HUES6 (cell line): ENCODE results near the gene SLX4IP.
A peak's percentile ranks its signal among the peaks of the same experiment; 100 is the strongest.

Experiments
- H3K27ac ChIP-seq: 2 replicates; pipeline ENCODE4 v1.7.0; 2013; ENCODE audit warnings: low read depth, mild to moderate bottlenecking, low read length, inconsistent platforms
- H3K27me3 ChIP-seq: 2 replicates; pipeline ENCODE4 v1.6.1; 2013; ENCODE audit warnings: low read length; ENCODE audit not compliant: control insufficient read depth, insufficient read depth
- H3K36me3 ChIP-seq: 2 replicates; pipeline ENCODE4 v1.6.1; 2013; ENCODE audit warnings: low read length; ENCODE audit not compliant: control insufficient read depth, insufficient read depth
- H3K4me1 ChIP-seq: 2 replicates; pipeline ENCODE4 v1.6.1; 2013; ENCODE audit warnings: low read length; ENCODE audit not compliant: control insufficient read depth, insufficient read depth
- H3K4me3 ChIP-seq: 2 replicates; pipeline ENCODE4 v1.5.1; 2013; ENCODE audit warnings: low read depth, low read length
- H3K9ac ChIP-seq: one replicate; pipeline ENCODE4 v1.6.1; 2013; ENCODE audit warnings: mild to moderate bottlenecking, low read length
- H3K9me3 ChIP-seq: 2 replicates; pipeline ENCODE4 v1.6.1; 2013; ENCODE audit warnings: low read depth, low read length; ENCODE audit not compliant: control insufficient read depth, insufficient read depth

The SLX4IP gene

GRCh38 chr20:10537850-10538480, 102.9 kb downstream of the SLX4IP start:
- Histone ChIP-seq H3K27me3 (no peaks in the 10 kb centered on the region), H3K9me3 (no peaks in the 10 kb centered on the region), H3K9ac (no peak overlapping the region), H3K4me1 (peaks cover 33% of the 10 kb centered on the region), H3K27ac (no peak overlapping the region), H3K36me3 (no peaks in the 10 kb centered on the region), H3K4me3 (no peak overlapping the region)

DNA sequence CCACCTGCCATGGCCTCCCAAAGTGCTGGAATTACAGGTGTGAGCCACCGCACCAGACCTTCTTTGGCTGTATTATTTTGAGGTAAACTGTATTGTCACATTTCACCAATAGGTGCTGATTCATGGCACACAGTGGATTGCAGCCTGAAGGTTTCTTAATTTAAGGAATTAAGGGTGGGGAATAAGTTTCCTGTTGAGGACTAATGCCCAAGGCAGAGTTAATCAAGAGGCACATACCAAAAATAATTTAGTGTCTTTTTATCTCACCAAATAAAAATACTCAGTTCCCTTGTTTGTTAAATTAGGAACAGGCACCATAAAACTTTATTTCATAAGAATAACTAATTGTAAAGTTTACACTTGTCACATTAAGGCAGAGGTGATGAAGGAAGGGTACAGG, 103.7 kb downstream of the SLX4IP start:
- Histone ChIP-seq H3K4me3 (no peak overlapping the region), H3K36me3 (no peaks in the 10 kb centered on the region), H3K9me3 (no peaks in the 10 kb centered on the region), H3K27ac (no peak overlapping the region), H3K4me1 (peaks cover 33% of the 10 kb centered on the region), H3K9ac (no peak overlapping the region), H3K27me3 (no peaks in the 10 kb centered on the region)

DNA sequence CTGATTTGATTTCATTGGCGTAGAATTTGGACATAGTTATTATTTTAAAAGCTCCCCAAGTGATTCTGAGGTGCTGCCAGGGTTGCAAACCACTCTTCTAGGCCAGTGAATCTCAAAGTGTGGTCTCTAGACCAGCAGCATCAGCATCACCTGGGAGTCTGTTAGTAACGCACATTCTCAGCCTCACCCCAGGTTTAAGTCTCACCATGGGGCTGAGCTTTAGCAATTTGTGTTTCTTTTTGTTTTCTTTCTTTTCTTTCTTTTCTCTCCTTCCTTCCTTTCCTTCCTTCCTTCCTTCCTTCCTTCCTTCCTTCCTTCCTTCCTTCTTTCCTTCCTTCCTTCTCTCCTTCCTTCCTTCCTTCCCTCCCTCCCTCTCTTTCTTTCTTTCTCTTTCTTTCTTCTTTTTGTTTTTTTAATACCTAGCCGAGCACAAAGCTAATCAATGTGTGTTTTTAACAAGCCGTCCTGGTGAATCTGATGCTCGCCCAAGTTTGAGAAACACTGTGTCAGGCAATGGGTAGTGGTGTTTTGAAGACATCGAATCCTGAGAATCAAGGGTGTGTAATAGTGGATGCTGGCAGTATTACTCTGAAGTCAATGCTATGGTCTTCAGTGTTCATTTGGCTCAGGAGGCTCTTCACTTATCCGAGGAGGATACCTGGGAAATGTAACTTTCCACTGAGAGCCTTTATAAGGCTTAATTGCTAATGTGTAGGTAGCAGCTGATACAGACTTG, 104.9 kb downstream of the SLX4IP start:
- H3K9me3 ChIP-seq, result no peaks in the 10 kb centered on the region
- H3K4me3 ChIP-seq, result no peak overlapping the region
- H3K27me3 ChIP-seq, result no peaks in the 10 kb centered on the region
- H3K36me3 ChIP-seq, result no peaks in the 10 kb centered on the region
- no peak overlapping the region for H3K9ac ChIP-seq
- peaks cover 32% of the 10 kb centered on the region for H3K4me1 ChIP-seq
- no peak overlapping the region for H3K27ac ChIP-seq

DNA sequence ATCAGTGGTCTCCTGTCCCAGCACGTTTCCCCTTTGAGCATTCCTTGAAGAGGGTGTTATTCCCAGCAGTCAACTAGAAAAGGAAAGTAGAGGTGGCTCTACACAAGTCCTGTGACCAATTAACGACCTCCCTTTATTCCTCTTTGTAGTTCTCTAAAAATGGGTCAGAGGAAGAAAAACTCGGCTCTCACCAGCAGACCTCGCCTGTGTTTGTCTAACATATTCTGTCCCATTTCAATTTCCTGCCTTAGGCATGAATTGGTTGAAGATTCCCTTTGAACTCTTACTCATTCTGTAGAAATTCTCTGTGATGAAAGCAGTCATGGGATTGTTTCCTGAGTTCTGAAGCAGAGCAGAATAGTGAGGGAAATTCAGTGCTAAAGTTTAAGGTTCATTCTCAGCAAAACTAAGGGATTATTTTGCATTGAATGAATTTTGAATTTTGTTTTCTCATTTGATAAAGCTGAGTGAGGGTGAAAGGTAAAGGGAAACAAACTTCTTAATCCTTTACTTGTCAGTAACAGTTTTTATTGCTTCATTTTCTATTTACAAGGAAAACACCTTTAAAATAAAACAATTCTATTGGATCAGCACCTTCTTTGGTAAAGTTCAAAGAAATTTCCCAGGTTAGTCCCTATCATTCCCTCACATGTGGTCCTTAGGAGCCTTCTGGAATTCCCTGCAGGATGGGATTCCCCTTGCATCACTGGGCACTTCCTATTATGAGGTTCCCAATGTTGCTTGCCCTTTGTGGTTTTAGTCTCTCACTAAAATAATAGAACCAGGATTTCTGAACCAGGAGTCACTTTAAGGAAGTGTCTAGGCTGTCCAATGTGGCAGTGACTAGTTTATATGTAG, 105.8 kb downstream of the SLX4IP start:
- Histone ChIP-seq H3K27me3 (no peaks in the 10 kb centered on the region), H3K9ac (no peak overlapping the region), H3K4me3 (no peak overlapping the region), H3K9me3 (no peaks in the 10 kb centered on the region), H3K36me3 (no peaks in the 10 kb centered on the region), H3K4me1 (peaks cover 31% of the 10 kb centered on the region), H3K27ac (0 out of 2 replicates have a peak overlapping the region, but pooled peaks have one; percentile 36)

DNA sequence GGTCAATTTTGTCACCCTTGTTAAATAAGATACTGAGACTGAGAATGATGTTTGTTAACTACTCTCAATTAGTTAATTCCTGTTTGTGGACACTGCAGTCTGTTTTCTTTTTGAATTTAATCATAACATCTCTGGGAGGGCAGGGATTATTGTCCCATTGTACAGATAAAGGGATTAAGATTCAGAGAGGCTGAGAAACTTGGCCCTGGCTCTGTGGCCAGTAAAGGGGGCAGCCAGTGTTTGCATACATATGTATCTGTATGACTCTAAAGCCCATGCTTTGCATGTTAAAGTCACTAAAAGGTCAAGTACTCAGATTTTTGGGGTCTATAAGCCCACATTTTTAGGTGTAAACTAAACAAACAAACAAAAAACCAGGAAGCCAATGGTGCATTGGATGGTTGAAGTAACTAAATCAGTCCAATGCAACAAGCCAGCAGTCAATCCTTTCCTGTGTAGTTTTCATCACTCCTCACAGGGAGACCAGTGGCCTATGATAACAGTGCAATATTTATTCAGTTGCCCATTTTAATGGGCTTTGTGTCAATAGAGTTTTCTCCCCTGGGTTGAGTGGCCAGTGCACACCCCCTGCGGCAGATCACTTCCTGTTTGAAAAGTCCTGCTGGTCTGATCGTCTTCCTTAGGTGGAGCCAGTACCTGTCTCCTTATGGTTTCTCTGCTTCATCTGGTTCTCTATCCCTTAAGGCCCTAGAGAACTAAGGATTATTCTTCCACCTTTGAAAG, 106.7 kb downstream of the SLX4IP start:
- no peaks in the 10 kb centered on the region for H3K36me3 ChIP-seq
- H3K27me3 ChIP-seq, result no peaks in the 10 kb centered on the region
- no peak overlapping the region for H3K4me3 ChIP-seq
- peaks cover 31% of the 10 kb centered on the region for H3K4me1 ChIP-seq
- no peak overlapping the region for H3K27ac ChIP-seq
- no peak overlapping the region for H3K9ac ChIP-seq
- no peaks in the 10 kb centered on the region for H3K9me3 ChIP-seq

- no peaks in the 10 kb centered on the region for H3K27me3 ChIP-seq
- H3K9ac ChIP-seq, result no peak overlapping the region
- no peak overlapping the region for H3K27ac ChIP-seq
- H3K9me3 ChIP-seq, result no peaks in the 10 kb centered on the region
- H3K36me3 ChIP-seq, result no peaks in the 10 kb centered on the region
- peaks cover 31% of the 10 kb centered on the region for H3K4me1 ChIP-seq
- H3K4me3 ChIP-seq, result no peak overlapping the region
Measured at GRCh38 chr20:10542442-10542841, 107.3 kb downstream of the SLX4IP start.

DNA sequence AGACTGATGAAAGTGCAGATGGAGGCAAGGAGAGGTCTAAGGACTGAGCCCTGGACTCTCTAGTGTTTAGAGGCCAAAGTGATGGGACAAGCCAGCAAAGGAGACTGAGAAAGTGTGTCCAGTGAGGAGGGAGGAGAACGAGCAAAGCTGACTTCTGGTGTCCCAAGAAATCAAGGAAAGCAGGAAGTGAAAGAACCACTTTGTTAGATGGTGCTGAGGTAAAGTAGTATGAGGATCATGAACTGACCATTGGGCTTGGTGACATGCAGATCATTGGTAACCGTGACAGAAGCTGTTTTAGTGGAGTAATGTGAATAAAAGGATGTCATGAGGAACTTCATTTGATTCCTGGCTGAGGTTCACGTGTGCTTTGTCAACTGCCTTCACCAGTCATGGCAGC, 108.4 kb downstream of the SLX4IP start:
- H3K36me3 ChIP-seq, result no peaks in the 10 kb centered on the region
- H3K9ac ChIP-seq, result no peak overlapping the region
- no peaks in the 10 kb centered on the region for H3K9me3 ChIP-seq
- no peak overlapping the region for H3K4me3 ChIP-seq
- no peaks in the 10 kb centered on the region for H3K27me3 ChIP-seq
- H3K4me1 ChIP-seq, result peaks cover 31% of the 10 kb centered on the region
- H3K27ac ChIP-seq, result no peak overlapping the region

GRCh38 chr20:10547276-10548114, 112.4 kb downstream of the SLX4IP start:
- no peak overlapping the region for H3K27ac ChIP-seq
- no peaks in the 10 kb centered on the region for H3K36me3 ChIP-seq
- H3K27me3 ChIP-seq, result no peaks in the 10 kb centered on the region
- no peaks in the 10 kb centered on the region for H3K9me3 ChIP-seq
- H3K4me3 ChIP-seq, result no peak overlapping the region
- no peak overlapping the region for H3K9ac ChIP-seq
- peaks cover 33% of the 10 kb centered on the region for H3K4me1 ChIP-seq

- H3K4me3 ChIP-seq, result no peak overlapping the region
- H3K9ac ChIP-seq, result no peak overlapping the region
- peaks cover 41% of the 10 kb centered on the region for H3K4me1 ChIP-seq
- H3K9me3 ChIP-seq, result no peaks in the 10 kb centered on the region
- H3K27me3 ChIP-seq, result no peaks in the 10 kb centered on the region
- no peak overlapping the region for H3K27ac ChIP-seq
- no peaks in the 10 kb centered on the region for H3K36me3 ChIP-seq
Measured at GRCh38 chr20:10549511-10549910, 114.4 kb downstream of the SLX4IP start.
